ENCODE measurements around the gene GRIK5. TPM values are rescaled to one million over a fixed set of nuclear protein-coding genes. Genes with fewer than 3 reads are reported as not detected.

GRIK5 gene
- total RNA-seq, 1 experiment from 2014 or later, result 43.1 TPM

GRCh38 chr19:42057846-42058245 is 12.2 kb downstream of the GRIK5 start:
- Mint-ChIP-seq H3K27me3 (ENCODE audit: low read depth) (no peaks in the 10 kb centered on the region; the same call in 1 of the 2 replicates), H3K27ac (no peak overlapping the region), H3K9me3 (no peaks in the 10 kb centered on the region), H3K4me1 (no peaks in the 10 kb centered on the region), H3K36me3 (ENCODE audit: insufficient read depth in 1 of 3, low read depth in 3 of 3) (peaks cover 54 to 81% (median 79%) of the 10 kb centered on the region in 3 experiments), H3K4me3 (no peak overlapping the region)
- no peak overlapping the region for H2AFZ ChIP-seq (ENCODE audit: low read length)
- no peak overlapping the region for H3K23ac ChIP-seq (ENCODE audit: insufficient read length, low read depth, low read length)
- no peak overlapping the region for H2BK5ac ChIP-seq (ENCODE audit: insufficient read length, low read length)
- H3K23me2 ChIP-seq (ENCODE audit: insufficient read length, low read depth, low read length, poor library complexity, severe bottlenecking), result no peaks in the 10 kb centered on the region
- DNase-seq, result no peak
- no peak overlapping the region for H3K4me2 ChIP-seq (ENCODE audit: insufficient read depth, insufficient read length, low read length)
- H4K8ac ChIP-seq (replicated peaks; ENCODE audit: insufficient read length, low read depth, low read length), result no peak overlapping the region
- no peaks in the 10 kb centered on the region for H3K79me1 ChIP-seq (ENCODE audit: insufficient read depth, low read depth, low read length, poor library complexity, severe bottlenecking)
- no peak overlapping the region for H2BK20ac ChIP-seq (ENCODE audit: low read depth, low read length, poor library complexity, severe bottlenecking)
- H3K79me2 ChIP-seq (ENCODE audit: insufficient read depth, low read length), result no peaks in the 10 kb centered on the region
- WGBS (ENCODE audit: extremely low coverage, insufficient read length, low lambda C conversion rate), result no CpG with 5 or more reads among the region's 7 CpGs
- H3K56ac ChIP-seq (ENCODE audit: insufficient read length, low read depth, low read length), result no peak overlapping the region
- no peaks in the 10 kb centered on the region for H3K4me1 ChIP-seq (ENCODE audit: insufficient read depth, low read length)
- H3K18ac ChIP-seq (ENCODE audit: insufficient read length, low read depth, low read length), result no peak overlapping the region
- H2BK120ac ChIP-seq (ENCODE audit: low read depth, low read length, poor library complexity, severe bottlenecking), result no peak overlapping the region
- H4K91ac ChIP-seq (ENCODE audit: insufficient read length, low read depth, low read length), result no peak overlapping the region
- no peak overlapping the region for H3K9ac ChIP-seq (ENCODE audit: extremely low read depth, insufficient read length, low read length)
- no peak overlapping the region for H2BK12ac ChIP-seq (ENCODE audit: insufficient read length, low read depth, low read length)
- H3K27ac ChIP-seq (ENCODE audit: insufficient read length, low read depth, low read length), result no peak overlapping the region
- H3K27me3 ChIP-seq (ENCODE audit: insufficient read depth, low read length), result no peaks in the 10 kb centered on the region
- no peak overlapping the region for H3T11ph ChIP-seq (ENCODE audit: low read length)
- H3K4ac ChIP-seq (ENCODE audit: low read depth, low read length), result no peak overlapping the region
- peaks cover 4% of the 10 kb centered on the region for H4K20me1 ChIP-seq (ENCODE audit: control insufficient read depth, insufficient read depth, insufficient read length)
- no peak overlapping the region for H4K5ac ChIP-seq (ENCODE audit: insufficient read length, low read depth, low read length)
- H3K14ac ChIP-seq (ENCODE audit: insufficient read depth, low read length), result no peak overlapping the region
- no peak overlapping the region for H2BK15ac ChIP-seq (ENCODE audit: low read depth, low read length)
- H3K9me3 ChIP-seq (ENCODE audit: control insufficient read depth, low read depth, low read length), result no peaks in the 10 kb centered on the region
- H2AK5ac ChIP-seq (ENCODE audit: insufficient read length, low read length), result no peak overlapping the region
- no peak for TF ChIP-seq CTCF (conservative IDR thresholded peaks at IDR 0.05)

Data from H9 (cell line).